Erythroblast (primary cell): Measurements from ENCODE around the gene IER3IP1.

Source experiments
- DNase-seq, 2 experiments: peaks; one replicate each; lab custom pipeline; 2025; lab: John Stamatoyannopoulos, UW
- GATA1 ChIP-seq: IDR thresholded peaks from 2 replicates; pipeline ENCODE4 v1.6.1; 2011; ENCODE audit warnings: low read depth, mild to moderate bottlenecking, control low read depth, low read length, moderate library complexity
- POLR2A ChIP-seq: IDR thresholded peaks from 2 replicates; pipeline ENCODE4 v1.6.1; 2011; ENCODE audit warnings: mild to moderate bottlenecking, low read length

IER3IP1 gene

DNA sequence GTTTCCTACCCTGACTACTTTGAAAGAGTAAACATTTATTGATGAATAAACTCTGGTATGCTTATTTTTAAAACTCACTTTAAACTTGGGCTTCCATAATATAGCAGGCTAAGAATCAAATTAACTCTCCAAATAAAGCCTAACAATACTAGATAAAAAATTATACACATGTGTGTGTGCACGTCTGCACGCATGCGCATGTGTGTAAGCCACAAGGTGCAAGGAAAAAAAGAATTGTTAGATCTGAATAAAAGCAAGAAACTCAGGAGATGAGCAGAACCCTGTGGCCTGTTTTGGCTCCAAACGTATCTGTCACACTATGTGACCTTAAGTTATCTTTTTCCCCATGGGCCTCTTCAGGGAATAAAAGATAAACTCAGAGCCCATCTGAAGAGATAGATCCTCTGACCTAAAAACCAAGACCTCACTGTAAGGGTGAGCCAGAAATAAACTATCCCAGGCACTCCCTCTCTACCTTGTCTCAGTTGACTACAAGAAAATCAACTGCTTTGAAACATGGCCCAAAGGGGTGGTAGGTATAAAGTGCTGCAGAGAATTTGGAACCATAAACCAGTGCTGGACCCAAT, 32.2 kb downstream of the IER3IP1 start:
- peak; percentile 66 to 89 for DNase-seq
- TF ChIP-seq POLR2A, result no peak
- no peak for TF ChIP-seq GATA1

DNA sequence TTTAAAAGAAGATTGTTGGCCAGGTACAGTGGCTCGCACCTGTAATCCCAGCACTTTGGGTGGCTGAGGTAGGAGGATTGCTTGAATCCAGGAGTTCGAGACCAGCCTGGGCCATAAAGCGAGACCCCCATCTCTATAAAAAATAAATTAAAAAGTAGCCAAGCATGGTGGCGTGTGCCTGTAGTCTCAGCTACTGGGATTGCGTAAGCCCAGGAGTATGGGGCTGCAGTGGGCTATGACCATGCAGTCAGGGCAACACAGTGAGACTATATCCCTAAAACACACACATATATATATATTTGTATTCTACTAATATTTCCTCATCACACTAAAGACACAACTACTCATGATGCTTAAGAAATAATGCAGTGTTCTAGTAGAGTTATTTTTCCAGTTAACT, 33.0 kb downstream of the IER3IP1 start:
- no peak for DNase-seq
- TF ChIP-seq POLR2A (no peak), GATA1 (no peak)

- no peak for DNase-seq
- TF ChIP-seq POLR2A (no peak), GATA1 (no peak)
Observed at GRCh38 chr18:47141289-47141688, 34.9 kb downstream of the IER3IP1 start.

GRCh38 chr18:47121146-47121545, 55.0 kb downstream of the IER3IP1 start:
- DNase-seq, result no peak
- no peak for TF ChIP-seq POLR2A
- no peak for TF ChIP-seq GATA1

DNA sequence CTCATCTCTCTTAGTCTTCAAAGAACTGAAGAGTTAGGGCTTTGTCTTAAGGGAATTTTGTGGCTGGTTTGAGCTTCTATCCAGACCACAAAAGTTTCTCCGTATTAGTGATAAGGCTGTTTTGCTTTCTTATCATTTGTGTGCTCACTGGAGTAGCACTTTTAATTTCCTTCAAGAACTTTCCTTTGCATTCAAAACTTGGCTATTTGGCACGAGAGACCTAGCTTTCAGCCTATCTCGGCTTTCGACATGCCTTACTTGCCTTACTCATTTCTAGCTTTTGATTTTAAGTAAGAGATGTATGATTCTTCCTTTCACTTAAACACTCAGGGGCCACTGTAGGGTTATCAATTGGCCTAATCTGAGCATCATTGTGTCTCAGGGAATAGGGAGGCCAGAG, 55.7 kb downstream of the IER3IP1 start:
- no peak for TF ChIP-seq GATA1
- no peak for TF ChIP-seq POLR2A
- no peak for DNase-seq

GRCh38 chr18:47118981-47119380, 57.2 kb downstream of the IER3IP1 start:
- no peak for DNase-seq
- TF ChIP-seq POLR2A (no peak), GATA1 (no peak)

GRCh38 chr18:47115205-47115604, 61.0 kb downstream of the IER3IP1 start:
- no peak for TF ChIP-seq GATA1
- no peak for DNase-seq

DNA sequence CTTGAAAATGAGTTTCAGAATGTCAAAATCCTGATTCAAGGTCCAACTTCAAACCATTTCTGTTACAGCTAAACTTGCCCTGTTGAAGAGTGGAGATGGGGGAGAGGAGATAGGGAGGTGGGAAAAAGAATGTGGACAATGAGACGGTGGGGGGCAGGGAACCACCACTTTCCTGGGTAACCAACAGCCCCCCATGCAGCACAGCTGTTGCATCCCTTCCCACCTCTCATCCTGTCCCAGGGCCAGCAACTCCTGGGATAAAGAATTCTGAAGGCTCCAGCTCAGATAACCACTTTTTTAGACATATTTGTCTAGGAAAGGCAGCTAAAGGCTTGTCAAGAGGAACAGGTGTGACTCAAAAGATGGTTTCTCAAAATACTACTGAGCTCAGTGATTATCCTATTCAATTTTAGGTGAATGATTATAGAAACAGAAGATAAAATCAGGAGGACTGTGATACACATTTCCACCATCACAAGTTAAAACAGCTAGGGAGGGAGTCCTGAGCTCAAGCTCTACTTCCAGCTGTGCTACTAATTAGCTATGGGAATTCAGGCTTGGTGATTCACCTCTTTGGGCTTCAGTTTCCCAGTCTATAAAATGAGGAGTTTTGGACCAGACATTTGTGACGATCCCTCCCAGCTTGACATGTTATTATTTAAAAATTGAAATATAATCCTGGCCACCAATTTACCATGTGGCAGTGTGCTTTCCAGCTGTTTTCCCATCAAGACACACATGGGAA, 62.2 kb downstream of the IER3IP1 start:
- no peak for TF ChIP-seq GATA1
- TF ChIP-seq POLR2A, result no peak
- DNase-seq, result no peak

DNA sequence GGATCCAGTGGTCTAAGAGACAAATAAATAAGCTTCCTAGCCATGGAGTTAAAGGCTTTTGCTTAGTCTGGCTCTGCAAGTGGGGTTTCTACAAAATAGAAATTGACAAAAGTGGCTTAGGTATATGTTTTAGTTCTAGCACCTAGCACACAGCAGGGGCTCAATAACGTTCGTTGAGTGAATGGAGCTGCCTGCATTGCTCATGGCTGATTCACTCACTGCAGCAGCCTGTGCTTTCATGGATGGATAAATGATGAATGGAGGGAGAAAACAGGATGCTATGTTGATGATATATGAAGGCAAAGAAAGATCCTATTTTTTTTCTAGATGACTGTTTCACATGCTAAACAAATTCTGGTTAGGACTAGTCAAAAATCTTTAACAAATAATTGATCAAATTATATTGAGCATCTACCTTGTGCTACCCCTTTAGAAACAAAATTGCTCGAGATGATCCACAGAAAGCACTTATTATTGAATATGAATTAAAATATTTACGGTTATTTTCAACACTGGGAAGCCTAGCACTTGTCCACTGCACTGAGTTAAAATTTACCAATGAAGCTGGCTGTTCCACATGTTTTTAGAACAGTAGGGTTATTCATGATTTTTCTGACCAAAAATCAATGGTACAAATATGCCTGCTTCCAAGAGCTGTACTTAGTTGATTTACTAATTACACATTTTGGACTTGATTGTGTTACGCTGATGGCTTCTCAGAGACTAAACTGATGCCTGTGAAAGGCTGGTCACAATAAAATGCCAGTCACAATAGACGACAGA, 65.5 kb downstream of the IER3IP1 start:
- DNase-seq, result no peak
- TF ChIP-seq GATA1, result no peak
- TF ChIP-seq POLR2A, result no peak

GRCh38 chr18:47109720-47110119, 66.4 kb downstream of the IER3IP1 start:
- no peak for TF ChIP-seq POLR2A
- TF ChIP-seq GATA1, result no peak
- no peak for DNase-seq

GRCh38 chr18:47108998-47109405, 67.2 kb downstream of the IER3IP1 start:
- no peak for DNase-seq
- TF ChIP-seq GATA1 (no peak), POLR2A (no peak)

- no peak for DNase-seq
- TF ChIP-seq POLR2A (no peak), GATA1 (no peak)
Observed at GRCh38 chr18:47108373-47108772, 67.8 kb downstream of the IER3IP1 start.
